Omental fat pad (tissue), 4 donors: ENCODE measurements around the gene RAB19. TPM values are rescaled to one million over a fixed set of nuclear protein-coding genes. Genes with fewer than 3 reads are reported as not detected.
"Not testable (repeated sequence)": the region's sequence is repeated elsewhere in the genome, so short reads cannot be mapped to it uniquely, and the experiment has no call there.

Experiments used
- ATAC-seq: fragments of 150-250 bp; one replicate; pipeline ENCODE4 v1.9.1; 2016; ENCODE audit warnings: mild to moderate bottlenecking, moderate library complexity; ENCODE audit not compliant: low FRiP score
- DNase-seq: peaks from one replicate; pipeline ENCODE4 v3.0.0-alpha.2; 2019; ENCODE audit warnings: low spot score
- total RNA-seq, 4 donors: library from RNA; depleted of rRNA; stranded (reverse); fragments of >200 nt; gene quantifications; one replicate each; pipeline ENCODE4 v1.1.0, GENCODE V29; 2016
- TF ChIP-seq, protein P1 (sequence below), 3 donors: fragments of 450-650 bp; IDR thresholded peaks; one replicate each; pipeline ENCODE4 v1.5.1; 2016 to 2017; ENCODE audit warnings: antibody characterized with exemption in 3 of 3, mild to moderate bottlenecking in 3 of 3, moderate library complexity in 2 of 3

The RAB19 gene
- total RNA-seq, 4 donors from 2014 or later, result 1.3 TPM; not detected in 3

DNA sequence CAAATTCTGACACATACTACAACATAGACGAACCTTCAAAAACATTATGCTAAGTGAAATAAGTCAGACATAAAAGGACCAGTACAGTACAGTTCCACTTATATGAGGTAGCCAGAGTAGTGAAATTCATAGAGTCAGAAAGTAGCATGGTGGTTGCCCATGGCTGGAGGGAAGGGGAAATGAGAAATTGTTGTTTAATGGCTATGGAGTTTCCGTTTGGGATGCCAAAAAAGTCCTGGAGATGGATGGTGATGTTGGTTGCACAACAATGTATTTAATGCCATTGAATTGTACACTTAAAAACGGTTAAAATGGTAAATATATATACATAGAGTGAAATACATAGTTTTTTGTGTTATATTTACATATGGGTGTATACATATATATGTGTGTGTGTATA lies 3.5 kb upstream of the RAB19 start:
- TF ChIP-seq, protein P1, sequence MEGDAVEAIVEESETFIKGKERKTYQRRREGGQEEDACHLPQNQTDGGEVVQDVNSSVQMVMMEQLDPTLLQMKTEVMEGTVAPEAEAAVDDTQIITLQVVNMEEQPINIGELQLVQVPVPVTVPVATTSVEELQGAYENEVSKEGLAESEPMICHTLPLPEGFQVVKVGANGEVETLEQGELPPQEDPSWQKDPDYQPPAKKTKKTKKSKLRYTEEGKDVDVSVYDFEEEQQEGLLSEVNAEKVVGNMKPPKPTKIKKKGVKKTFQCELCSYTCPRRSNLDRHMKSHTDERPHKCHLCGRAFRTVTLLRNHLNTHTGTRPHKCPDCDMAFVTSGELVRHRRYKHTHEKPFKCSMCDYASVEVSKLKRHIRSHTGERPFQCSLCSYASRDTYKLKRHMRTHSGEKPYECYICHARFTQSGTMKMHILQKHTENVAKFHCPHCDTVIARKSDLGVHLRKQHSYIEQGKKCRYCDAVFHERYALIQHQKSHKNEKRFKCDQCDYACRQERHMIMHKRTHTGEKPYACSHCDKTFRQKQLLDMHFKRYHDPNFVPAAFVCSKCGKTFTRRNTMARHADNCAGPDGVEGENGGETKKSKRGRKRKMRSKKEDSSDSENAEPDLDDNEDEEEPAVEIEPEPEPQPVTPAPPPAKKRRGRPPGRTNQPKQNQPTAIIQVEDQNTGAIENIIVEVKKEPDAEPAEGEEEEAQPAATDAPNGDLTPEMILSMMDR (IDR thresholded peaks at IDR 0.05), result no peak
- DNase-seq (no peak), ATAC-seq (no peak)

DNA sequence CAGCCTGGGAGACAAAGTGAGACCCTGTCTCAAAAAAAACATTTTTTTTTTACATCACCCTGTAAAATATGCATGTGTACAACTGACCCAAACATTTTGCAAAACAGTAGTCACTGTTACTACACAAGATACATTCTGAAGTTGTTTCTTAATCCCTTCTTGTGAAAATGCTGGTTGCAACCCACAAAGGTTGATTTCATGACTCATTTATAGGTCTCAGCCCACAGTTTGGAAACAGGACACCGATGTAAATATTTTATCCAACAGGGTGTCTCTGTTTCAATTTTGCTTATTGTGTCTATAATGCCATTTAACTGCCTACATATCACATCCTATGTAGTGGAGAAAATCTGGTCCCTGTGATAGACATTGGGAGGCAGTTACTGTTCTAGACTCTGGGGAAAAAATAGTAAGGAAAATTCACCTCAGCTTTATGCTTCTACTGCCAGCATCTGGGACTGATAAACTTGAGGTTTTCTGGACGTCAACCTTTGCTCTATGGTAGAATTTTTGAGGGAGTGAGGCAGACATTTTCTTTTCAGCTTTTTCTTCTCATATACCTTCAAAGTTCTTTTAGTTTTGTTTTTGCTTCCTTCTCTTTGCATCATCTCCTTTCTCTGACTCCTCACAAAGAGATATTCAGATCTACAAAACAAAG lies 1.6 kb upstream of the RAB19 start:
- ATAC-seq (no peak), DNase-seq (no peak)

DNA sequence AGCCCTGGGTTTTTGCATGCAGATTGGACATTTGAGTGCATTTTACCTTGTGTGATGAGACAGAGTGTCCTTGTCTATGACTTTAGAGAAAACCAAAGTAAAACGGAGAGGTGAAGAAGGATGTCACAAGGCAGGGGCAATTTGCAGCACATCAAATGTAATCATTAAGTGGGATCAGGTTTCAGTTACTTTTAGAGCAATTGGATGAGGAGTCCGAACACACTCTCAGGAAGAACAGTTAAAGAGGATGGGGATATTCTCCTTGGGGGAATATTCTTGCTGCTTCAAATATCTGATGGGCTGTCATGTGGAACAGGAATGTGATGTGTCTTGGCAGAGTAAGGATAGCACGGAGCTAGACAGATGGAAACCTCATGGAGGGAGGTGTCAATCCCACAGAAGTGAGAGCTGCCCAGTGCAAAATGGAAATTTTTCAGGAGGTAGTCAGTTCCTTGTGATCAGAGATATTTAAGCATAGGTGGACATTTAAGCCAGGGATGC lies 757 bp downstream of the RAB19 start:
- TF ChIP-seq, protein P1 (IDR thresholded peaks at IDR 0.05), result no peak
- DNase-seq, result no peak
- ATAC-seq, result no peak

More for the DNA sequence above, 1.6 kb upstream of the RAB19 start:
- TF ChIP-seq, protein P1 (IDR thresholded peaks at IDR 0.05), result no peak

DNA sequence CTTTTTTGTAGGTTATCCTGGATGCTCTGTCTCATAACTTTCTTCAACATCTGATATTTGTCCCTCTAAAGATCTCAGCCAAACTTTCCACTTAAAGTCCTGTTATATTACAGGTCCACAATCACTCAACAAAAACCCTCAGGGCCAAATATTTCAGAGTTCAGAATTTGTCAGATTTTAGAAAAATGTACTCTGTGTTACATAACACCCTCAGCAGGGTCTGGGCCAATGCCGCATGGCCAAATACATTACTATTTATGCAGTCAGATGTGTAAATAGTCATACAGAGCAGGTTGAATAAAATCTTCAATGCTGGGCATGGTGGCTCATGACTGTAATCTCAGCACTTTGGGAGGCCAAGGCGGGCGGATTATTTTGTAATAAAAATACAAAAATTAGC lies 11.5 kb downstream of the RAB19 start:
- TF ChIP-seq, protein P1 (IDR thresholded peaks at IDR 0.05), result no peak
- ATAC-seq (no peak), DNase-seq (no peak)

DNA sequence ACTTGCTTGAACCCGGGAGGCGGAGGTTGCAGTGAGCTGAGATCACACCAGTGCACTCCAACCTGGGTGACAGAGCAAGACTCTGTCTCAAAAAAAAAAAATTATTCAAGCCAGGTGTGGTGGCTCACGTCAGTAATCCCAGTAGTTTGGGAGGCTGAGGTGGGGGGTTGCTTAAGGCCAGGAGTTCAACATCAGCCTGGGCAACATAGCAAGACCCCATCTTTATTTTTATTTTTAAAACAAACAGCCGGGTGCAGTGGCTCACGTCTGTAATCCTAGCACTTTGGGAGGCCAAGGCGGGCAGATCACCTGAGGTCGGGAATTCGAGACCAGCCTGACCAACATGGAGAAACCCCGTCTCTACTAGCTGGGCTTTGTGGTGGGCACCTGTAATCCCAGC lies 12.0 kb downstream of the RAB19 start:
- not testable (repeated sequence) for DNase-seq, ATAC-seq

DNA sequence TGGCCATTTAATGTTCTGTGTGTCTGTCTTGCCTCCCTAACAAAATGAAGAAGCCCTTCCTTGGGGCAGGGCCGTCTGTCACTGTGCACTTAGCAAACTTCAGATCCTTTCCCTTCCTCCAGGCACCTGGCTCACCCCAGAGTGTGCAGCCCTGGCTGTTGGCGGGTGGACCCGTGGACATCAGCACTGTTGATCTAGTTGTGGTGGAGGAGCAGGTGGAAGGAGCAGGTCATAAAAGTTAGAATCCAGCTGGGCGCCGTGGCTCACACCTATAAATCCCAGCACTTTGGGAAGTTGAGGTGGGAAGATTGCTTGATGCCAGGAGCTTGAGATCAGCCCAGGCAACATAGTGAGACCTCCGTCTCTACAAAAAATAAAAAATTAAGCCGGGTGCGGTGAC lies 12.7 kb downstream of the RAB19 start:
- TF ChIP-seq, protein P1 (IDR thresholded peaks at IDR 0.05), result no peak
- DNase-seq, result no peak
- ATAC-seq, result no peak

DNA sequence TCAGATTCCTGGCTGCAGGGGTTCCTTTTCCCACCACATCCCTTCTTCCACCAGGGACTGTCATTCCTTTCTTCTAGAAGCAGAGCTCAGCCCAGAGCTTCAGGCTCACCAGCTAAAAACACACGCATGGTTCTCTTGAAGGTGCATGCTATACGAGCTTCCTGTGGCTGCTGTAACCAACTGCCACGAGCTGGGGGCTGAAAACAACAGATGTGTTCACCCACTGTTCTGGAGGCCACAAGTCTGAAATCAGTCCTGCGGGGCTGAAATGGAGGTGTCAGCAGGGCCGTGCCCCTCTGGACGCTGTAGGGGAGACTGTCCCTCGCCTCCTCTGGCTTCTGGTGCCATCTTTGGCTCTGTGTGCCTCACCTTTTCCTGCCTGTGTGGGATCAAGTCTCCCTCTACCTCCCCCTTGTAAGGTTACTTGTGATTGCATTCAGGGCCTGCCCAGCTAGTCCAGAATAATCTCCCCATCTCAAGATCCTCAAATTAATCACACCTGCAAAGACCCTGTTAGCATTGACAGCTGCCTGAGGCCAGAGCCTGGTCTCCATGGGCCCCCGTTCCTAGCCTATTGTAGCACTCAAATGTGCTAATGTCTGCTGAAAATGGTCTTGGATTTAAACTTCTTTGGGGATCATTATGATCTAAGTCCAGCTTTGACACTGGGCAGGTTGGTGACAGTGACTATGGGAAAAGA lies 13.7 kb downstream of the RAB19 start:
- ATAC-seq (no peak), DNase-seq (no peak)
- TF ChIP-seq, protein P1 (IDR thresholded peaks at IDR 0.05), result no peak

DNA sequence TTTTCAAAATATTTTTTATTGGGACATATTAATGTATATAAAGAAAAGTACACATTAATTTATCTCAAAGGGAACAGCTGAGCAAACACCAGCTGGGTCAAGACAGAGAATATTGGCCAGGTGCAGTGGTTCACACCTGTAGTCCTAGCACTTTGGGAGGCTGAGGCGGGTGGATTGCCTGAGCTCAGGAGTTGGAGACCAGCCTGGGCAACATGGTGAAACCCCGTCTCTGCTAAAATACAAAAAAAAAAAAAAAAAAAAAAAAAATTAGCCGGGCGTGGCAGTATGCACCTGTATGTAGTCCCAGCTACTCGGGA lies 14.3 kb downstream of the RAB19 start:
- not testable (repeated sequence) for ATAC-seq

More for the DNA sequence above, 14.3 kb downstream of the RAB19 start:
- not testable (repeated sequence) for DNase-seq
